SKM-1 treated with dmso at 0.1 percent for 144 hours (cell line): ENCODE results near the gene RYR2.
"Not testable (repeated sequence)": the region's sequence is repeated elsewhere in the genome, so short reads cannot be mapped to it uniquely, and the experiment has no call there.

Experiments used
- DNase-seq: peaks from one replicate; lab custom pipeline; 2025; ENCODE audit not compliant: unreplicated experiment; lab: John Stamatoyannopoulos, UW

The RYR2 gene

DNA sequence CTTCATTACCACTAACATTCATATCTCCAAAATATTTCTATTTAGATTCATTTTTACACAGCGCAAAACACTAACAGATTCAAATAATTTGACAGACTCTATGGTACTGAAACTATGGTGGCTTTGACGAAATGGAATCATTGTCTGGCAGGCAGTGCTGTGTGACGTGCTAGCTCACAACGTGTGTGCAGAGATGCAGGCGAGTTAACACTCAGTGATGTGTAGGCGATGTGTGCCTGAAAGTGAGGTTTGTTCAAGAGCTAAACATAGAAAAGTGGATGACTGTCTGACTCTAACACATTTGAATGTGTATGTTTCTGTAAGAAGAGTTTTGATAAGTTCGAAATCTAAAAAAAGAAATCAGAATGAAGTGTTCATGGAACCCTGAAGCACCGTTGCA is 97.7 kb downstream of the RYR2 start:
- DNase-seq: no peak

- no peak for DNase-seq
Observed at GRCh38 chr1:237140986-237141385, 99.0 kb downstream of the RYR2 start.

- no peak for DNase-seq
Observed at GRCh38 chr1:237141502-237141901, 99.5 kb downstream of the RYR2 start.

- DNase-seq: no peak
Observed at GRCh38 chr1:237145379-237146135, 103.6 kb downstream of the RYR2 start.

DNA sequence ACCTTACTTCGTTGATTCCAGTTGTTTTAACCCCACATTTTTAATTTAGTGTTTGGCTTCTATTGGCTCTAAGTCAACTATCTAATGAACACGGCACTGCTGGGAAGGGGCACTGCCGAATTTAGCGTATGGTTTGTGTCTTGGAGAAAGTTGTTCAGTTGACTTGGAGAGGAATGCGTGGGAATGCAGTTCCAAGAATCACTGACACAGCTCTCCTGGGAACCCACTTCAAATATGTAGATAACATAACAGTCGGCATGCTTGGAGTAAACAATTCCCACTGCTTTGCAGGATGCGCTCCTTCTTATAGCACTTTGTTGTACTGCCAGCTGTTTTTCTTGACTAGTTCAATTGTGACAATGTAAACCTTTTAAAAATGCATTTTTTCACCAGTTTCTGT is 104.3 kb downstream of the RYR2 start:
- DNase-seq: no peak

GRCh38 chr1:237149857-237150256 is 107.9 kb downstream of the RYR2 start:
- DNase-seq: no peak

- DNase-seq: not testable (repeated sequence)
Observed at GRCh38 chr1:237151979-237152378, 110.0 kb downstream of the RYR2 start.

- DNase-seq: no peak
Observed at GRCh38 chr1:237152506-237153335, 110.7 kb downstream of the RYR2 start.

DNA sequence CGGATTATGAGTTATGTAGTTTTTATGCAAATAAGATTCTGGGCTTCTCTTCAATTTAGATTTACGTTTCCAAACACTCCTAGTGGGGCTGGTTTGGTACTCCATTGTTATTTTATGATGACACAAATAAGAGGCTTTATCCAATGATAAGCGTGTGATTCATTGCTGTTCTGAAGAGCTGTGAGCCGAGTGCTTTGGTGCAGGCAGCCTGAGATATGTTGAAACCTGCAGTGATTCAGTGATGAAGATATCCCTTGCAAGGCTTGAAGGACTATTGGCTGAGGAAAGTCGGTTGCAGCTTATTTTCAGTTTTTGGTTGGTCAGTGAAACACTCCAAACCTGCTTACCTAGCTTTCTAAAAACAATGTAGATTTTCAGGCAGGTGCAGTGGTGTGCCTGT is 112.2 kb downstream of the RYR2 start:
- DNase-seq: no peak

GRCh38 chr1:237164406-237165352 is 122.7 kb downstream of the RYR2 start:
- DNase-seq: no peak

DNA sequence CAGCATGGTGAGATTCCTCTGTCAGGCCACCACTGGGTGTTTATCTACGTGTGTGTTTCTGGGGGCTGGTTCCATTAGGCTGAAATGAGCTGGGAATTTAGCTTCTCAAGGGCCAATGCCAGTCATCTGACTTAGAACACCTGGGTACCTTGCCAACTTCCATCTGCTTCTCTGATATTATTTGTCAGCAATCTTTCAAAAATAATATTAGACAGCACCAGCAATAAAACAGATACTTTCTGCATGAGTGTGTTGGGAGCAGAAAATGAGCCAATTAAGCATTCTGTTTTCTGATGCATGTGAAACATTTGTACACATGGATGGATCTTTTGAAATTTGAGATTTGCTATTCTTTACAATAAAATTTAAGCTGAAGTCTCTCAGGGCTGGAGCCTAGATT is 124.1 kb downstream of the RYR2 start:
- DNase-seq: no peak

GRCh38 chr1:237166593-237167101 is 124.7 kb downstream of the RYR2 start:
- no peak for DNase-seq

DNA sequence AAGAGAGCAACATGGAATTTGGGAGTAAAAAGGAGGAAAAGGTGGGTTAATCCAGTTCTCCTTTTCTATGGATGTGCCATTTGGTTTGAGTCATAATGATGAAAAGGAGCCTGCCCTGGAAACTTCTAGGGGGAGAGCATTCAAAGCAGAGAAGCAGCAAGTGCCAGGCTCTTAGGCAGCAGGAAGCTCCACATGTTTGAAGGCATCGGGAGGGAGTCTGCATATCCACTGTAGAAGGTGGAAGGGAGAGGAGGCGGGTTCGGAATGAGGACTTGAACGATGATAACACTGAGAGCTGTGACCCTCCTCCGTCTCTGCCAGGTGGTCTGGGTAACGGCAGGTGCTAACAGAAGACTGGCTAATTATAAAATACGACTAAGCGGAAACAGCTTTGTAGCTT is 128.2 kb downstream of the RYR2 start:
- no peak for DNase-seq

GRCh38 chr1:237171454-237172117 is 129.6 kb downstream of the RYR2 start:
- no peak for DNase-seq

GRCh38 chr1:237172118-237172485 is 130.1 kb downstream of the RYR2 start:
- DNase-seq: no peak

DNA sequence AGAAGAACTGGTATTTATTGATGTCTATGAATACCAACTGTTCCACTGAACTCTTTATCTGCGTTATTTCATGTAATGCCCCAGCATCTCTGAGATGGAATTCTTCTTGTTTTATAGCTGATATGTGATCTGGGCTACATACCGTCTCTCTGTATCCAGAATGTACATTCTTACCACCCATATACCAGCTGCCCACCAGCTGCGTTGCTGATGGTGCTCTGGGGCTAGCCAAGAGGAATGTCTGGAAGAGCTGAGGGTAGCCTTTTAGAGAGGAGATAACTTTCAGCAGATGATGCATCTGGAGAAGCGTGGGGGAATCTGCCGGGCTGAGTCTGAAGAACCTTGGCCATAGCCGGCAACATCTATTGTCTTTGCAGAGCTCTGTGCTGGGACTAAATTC is 137.5 kb downstream of the RYR2 start:
- no peak for DNase-seq

- no peak for DNase-seq
Observed at GRCh38 chr1:237180256-237180655, 138.3 kb downstream of the RYR2 start.

- DNase-seq: no peak
Observed at GRCh38 chr1:237181743-237182317, 139.8 kb downstream of the RYR2 start.

DNA sequence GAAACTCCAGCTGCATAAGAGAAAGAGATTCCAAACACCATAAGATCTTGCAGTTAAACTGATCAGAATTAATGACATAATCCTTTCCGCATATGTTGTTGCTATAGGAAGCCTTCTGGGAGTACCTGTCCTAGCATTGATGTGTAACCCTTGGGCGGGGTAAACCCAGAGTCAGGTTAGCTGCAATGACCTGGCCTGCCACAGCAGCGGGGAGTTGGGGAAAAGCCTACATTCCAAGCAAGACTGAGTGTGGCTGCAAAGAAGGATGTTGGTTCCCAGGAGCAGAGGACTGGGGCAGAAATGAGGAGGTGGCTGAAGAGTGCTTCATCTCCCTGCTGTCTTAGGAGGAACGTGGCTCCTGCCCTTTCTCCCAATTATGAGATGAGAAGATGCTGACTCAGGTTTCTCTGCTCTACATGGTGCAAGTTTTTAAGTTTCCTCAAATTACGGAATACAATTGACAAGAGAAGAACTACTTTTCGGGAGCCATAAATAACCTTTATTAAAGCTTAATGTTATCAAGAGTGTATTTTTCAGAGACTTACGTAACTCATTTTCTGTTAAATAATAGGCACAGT is 142.1 kb downstream of the RYR2 start:
- DNase-seq: no peak

- DNase-seq: no peak
Observed at GRCh38 chr1:237186675-237187074, 144.7 kb downstream of the RYR2 start.
